Measurements from ENCODE around the gene USP32. TPM values are rescaled to one million over a fixed set of nuclear protein-coding genes. Genes with fewer than 3 reads are reported as not detected.

Gene USP32
- total RNA-seq, result 10 to 100 TPM; 36.2 to 99.3 (median 58.0) TPM
- 10 to 100 TPM; 22.0 to 57.8 (median 22.7) TPM for polyA plus RNA-seq
- long read RNA-seq, donor 1, full-length matches to known transcripts, result 2 of 8 reads
- long read RNA-seq, donor 1, partial matches to known transcripts, result 6 of 8 reads
- long read RNA-seq, donor 1, other reads (novel, unspliced or antisense), result 0 of 8 reads
- long read RNA-seq, donor 2, result 0 reads
- long read RNA-seq, donor 3, result 0 reads
- long read RNA-seq, donor 4, partial matches to known transcripts, result 2 of 5 reads
- long read RNA-seq, donor 4, other reads (novel, unspliced or antisense), result 3 of 5 reads
- long read RNA-seq, donor 5, full-length matches to known transcripts, result 5 of 26 reads
- long read RNA-seq, donor 5, partial matches to known transcripts, result 12 of 26 reads
- long read RNA-seq, donor 5, other reads (novel, unspliced or antisense), result 9 of 26 reads
- long read RNA-seq, donor 6, partial matches to known transcripts, result 1 of 3 reads
- long read RNA-seq, donor 6, other reads (novel, unspliced or antisense), result 2 of 3 reads
- long read RNA-seq, donor 7, partial matches to known transcripts, result 7 of 7 reads
- long read RNA-seq, donor 7, other reads (novel, unspliced or antisense), result 0 of 7 reads
- long read RNA-seq, donor 8, partial matches to known transcripts, result 8 of 8 reads
- long read RNA-seq, donor 8, other reads (novel, unspliced or antisense), result 0 of 8 reads
- long read RNA-seq, donor 9, result 0 reads
- long read RNA-seq, donor 10, result 0 reads

- peak; percentile 97 to 100 (median 99) for DNase-seq
- TF ChIP-seq CTCF (IDR thresholded peaks at IDR 0.05) (peak in 5 of 6 experiments; percentile 10 to 41 (median 22)), POLR2A (IDR thresholded peaks at IDR 0.05) (peak; percentile 60 to 71)
- 0 to 1% (median 0%) methylated on average over 19 to 68 of the region's 68 CpGs for WGBS, 4 donors
- H3K27ac ChIP-seq, result peak within 1 kb of the TSS; percentile 85 to 97 (median 93)
- H3K4me3 ChIP-seq, result peak within 1 kb of the TSS; percentile 72 to 86 (median 76)
- peaks cover 0 to 28% of the 10 kb centered on the region in 2 donors for H3K4me1 ChIP-seq (replicated peaks in 1 of 2)
- intact Hi-C loops (cut with DNase I), result loop anchor here in 1 of 2 donors (5.0 to 10.0 kb wide), 2 partner anchors 35 to 157 kb away; no protein-coding TSS in a partner anchor
- H3K36me3 ChIP-seq (replicated peaks in 1 of 2), result no peaks in the 10 kb centered on the region
- H3K9me3 ChIP-seq (replicated peaks in 1 of 3), result no peaks in the 10 kb centered on the region
- H3K27me3 ChIP-seq, result no peaks in the 10 kb centered on the region
Observed at GRCh38 chr17:60392042-60392844, at the start of gene USP32. Gene USP32, minus strand, starts transcription at chr17:60392133. Its CDS starts 194 bp downstream, at chr17:60391939.

- H3K9me3 ChIP-seq (replicated peaks in 1 of 3), result no peaks in the 10 kb centered on the region
- no peak for TF ChIP-seq CTCF (IDR thresholded peaks at IDR 0.05)
- no peak for TF ChIP-seq POLR2A (IDR thresholded peaks at IDR 0.05)
- H3K27me3 ChIP-seq, result no peaks in the 10 kb centered on the region
- 8 to 14% (median 10%) methylated on average over 2 of the region's 2 CpGs for WGBS, 4 donors
- H3K4me3 ChIP-seq, result no peak overlapping the region
- H3K36me3 ChIP-seq (replicated peaks in 1 of 2), result no peaks in the 10 kb centered on the region
- intact Hi-C loops (cut with DNase I), result loop anchor here (10.0 kb wide), 1 partner anchor 295 kb away; the partner anchor contains the start of gene CA4 (in 2 of the 2)
- H3K4me1 ChIP-seq (replicated peaks in 1 of 2), result peaks cover 0 to 4% of the 10 kb centered on the region in 2 donors
- no peak overlapping the region for H3K27ac ChIP-seq
- no peak for DNase-seq
Observed at GRCh38 chr17:60439501-60439900, 47.6 kb upstream of the USP32 start.

GRCh38 chr17:60436676-60437075 lies 44.7 kb upstream of the USP32 start:
- Histone ChIP-seq H3K4me1 (replicated peaks in 1 of 2) (peaks cover 0 to 4% of the 10 kb centered on the region in 2 donors), H3K9me3 (replicated peaks in 1 of 3) (no peaks in the 10 kb centered on the region), H3K36me3 (replicated peaks in 1 of 2) (no peaks in the 10 kb centered on the region), H3K4me3 (no peak overlapping the region), H3K27ac (no peak overlapping the region), H3K27me3 (no peaks in the 10 kb centered on the region)
- intact Hi-C loops (cut with DNase I), result loop anchor here (10.0 kb wide), 1 partner anchor 292 kb away; the partner anchor contains the start of gene CA4 (in 2 of the 2)
- TF ChIP-seq CTCF (IDR thresholded peaks at IDR 0.05) (no peak), POLR2A (IDR thresholded peaks at IDR 0.05) (no peak)
- WGBS, 4 donors, result 51 to 55% (median 53%) methylated on average over 5 of the region's 5 CpGs
- no peak for DNase-seq
